H1 (cell line): ENCODE results near the gene PBXIP1. TPM values are rescaled to one million over a fixed set of nuclear protein-coding genes. Genes with fewer than 3 reads are reported as not detected.

ENCODE experiments used
- CTCF ChIA-PET: fragments of 300-600 bp; sonication (Branson Sonifier 250); formaldehyde crosslinking; loops from one replicate; lab custom pipeline; 2021; ENCODE audit not compliant: partially characterized antibody; lab: Charles Lee
- POLR2A ChIA-PET: fragments of 300-600 bp; sonication (Branson Sonifier 250); formaldehyde crosslinking; loops from one replicate; lab custom pipeline; 2021; ENCODE audit warnings: inconsistent platforms; ENCODE audit not compliant: partially characterized antibody; lab: Charles Lee
- DNase-seq, 2 experiments: peaks; one replicate each; pipeline versions ENCODE4 v3.0.0 to v3.0.0-alpha.2; 2010 to 2022; ENCODE audit warnings: low spot score in 2 of 2, low read depth in 1 of 2, mixed read lengths in 1 of 2
- FAIRE-seq: peaks from 2 replicates; lab custom pipeline; 2011; peaks lifted over from hg19 to GRCh38; lab: Jason Lieb, UNC
- H2AFZ ChIP-seq: 2 replicates; pipeline ENCODE4 v1.8.1; 2012; ENCODE audit warnings: low read length, inconsistent platforms
- H2AK5ac ChIP-seq: 2 replicates; pipeline ENCODE4 v1.6.1; 2013; ENCODE audit warnings: low read depth, low read length
- H2BK120ac ChIP-seq: replicated peaks from 2 replicates; pipeline ENCODE3; 2013; ENCODE audit warnings: low read depth, low read length, inconsistent platforms
- H2BK12ac ChIP-seq: 2 replicates; pipeline ENCODE4 v1.6.1; 2013; ENCODE audit warnings: low read depth, low read length
- H2BK15ac ChIP-seq: 2 replicates; pipeline ENCODE4 v1.6.1; 2013; ENCODE audit warnings: low read length
- H2BK20ac ChIP-seq: 2 replicates; pipeline ENCODE4 v1.6.1; 2013; ENCODE audit warnings: low read length
- H2BK5ac ChIP-seq: 2 replicates; pipeline ENCODE4 v1.6.1; 2013; ENCODE audit warnings: low read depth, low read length
- H3K14ac ChIP-seq: 2 replicates; pipeline ENCODE4 v1.6.1; 2013; ENCODE audit warnings: inconsistent platforms; ENCODE audit not compliant: insufficient read length
- H3K18ac ChIP-seq: 2 replicates; pipeline ENCODE4 v1.6.1; 2013; ENCODE audit warnings: low read length; ENCODE audit errors: extremely low read depth
- H3K23ac ChIP-seq: 2 replicates; pipeline ENCODE4 v1.6.1; 2013; ENCODE audit warnings: inconsistent platforms; ENCODE audit not compliant: insufficient read length
- H3K23me2 ChIP-seq: 2 replicates; pipeline ENCODE4 v1.6.1; 2013; ENCODE audit warnings: low read depth, low read length
- H3K27ac ChIP-seq: 2 replicates; pipeline ENCODE4 v1.6.1; 2011; ENCODE audit warnings: low read depth, low read length, inconsistent platforms
- H3K27me3 ChIP-seq, 4 experiments: replicated peaks in 1 of 4; 1 replicate in 1 of 4; 2 replicates in 3 of 4; pipeline versions ENCODE4 v1.6.1 to v1.8.1; 2011 to 2013; ENCODE audit warnings: low read length in 3 of 4, mild to moderate bottlenecking in 3 of 4, inconsistent platforms in 2 of 4, mixed read lengths in 2 of 4, moderate library complexity in 1 of 4; ENCODE audit not compliant: control insufficient read depth in 3 of 4, insufficient read depth in 3 of 4; ENCODE audit errors: extremely low read depth in 1 of 4
- H3K36me3 ChIP-seq, 4 experiments: 2 replicates each; pipeline versions ENCODE4 v1.6.1 to v1.8.1; 2011 to 2013; ENCODE audit warnings: mild to moderate bottlenecking in 4 of 4, low read length in 3 of 4, moderate library complexity in 2 of 4, control low read depth in 1 of 4, inconsistent platforms in 1 of 4; ENCODE audit not compliant: insufficient read depth in 4 of 4, control insufficient read depth in 2 of 4
- H3K4ac ChIP-seq: replicated peaks from 2 replicates; pipeline ENCODE3; 2013; ENCODE audit warnings: low read length, low read depth, mixed read lengths, inconsistent platforms; ENCODE audit not compliant: insufficient read length
- H3K4me1 ChIP-seq, 4 experiments: replicated peaks in 1 of 4; 1 replicate in 1 of 4; 2 replicates in 3 of 4; pipeline versions ENCODE4 v1.6.1 to v1.8.1; 2011 to 2013; ENCODE audit warnings: low read length in 3 of 4, inconsistent platforms in 2 of 4, mixed read lengths in 1 of 4; ENCODE audit not compliant: insufficient read depth in 4 of 4, control insufficient read depth in 3 of 4
- H3K4me2 ChIP-seq, 2 experiments: 2 replicates each; pipeline versions ENCODE4 v1.6.1 to v1.8.1; 2011 to 2013; ENCODE audit warnings: low read depth in 2 of 2, low read length in 2 of 2, control low read depth in 1 of 2, inconsistent platforms in 1 of 2, mild to moderate bottlenecking in 1 of 2; ENCODE audit not compliant: insufficient read depth in 1 of 2
- H3K4me3 ChIP-seq, 4 experiments: fragments of 200-600, 300-600 bp in 1 of 4; sonication (generic), shearing (Covaris generic), sonication (Bioruptor Twin) in 1 of 4; 2 replicates each; pipeline versions ENCODE4 v1.5.1 to v1.8.1; 2011 to 2016; ENCODE audit warnings: low read length in 4 of 4, low read depth in 3 of 4, control low read depth in 2 of 4, inconsistent platforms in 2 of 4, mild to moderate bottlenecking in 2 of 4, mixed read lengths in 1 of 4, moderate library complexity in 1 of 4; ENCODE audit not compliant: insufficient read depth in 2 of 4; ENCODE audit errors: extremely low read depth in 1 of 4
- H3K56ac ChIP-seq: replicated peaks from 2 replicates; pipeline ENCODE3; 2013; ENCODE audit warnings: low read depth, mild to moderate bottlenecking, mixed read lengths, low read length, inconsistent platforms; ENCODE audit not compliant: insufficient read length
- H3K79me1 ChIP-seq: 2 replicates; pipeline ENCODE4 v1.6.1; 2013; ENCODE audit warnings: low read depth, low read length, control low read depth
- H3K79me2 ChIP-seq, 2 experiments: 2 replicates each; pipeline versions ENCODE4 v1.6.1 to v1.8.1; 2012 to 2013; ENCODE audit warnings: low read length in 2 of 2, mild to moderate bottlenecking in 2 of 2, inconsistent platforms in 1 of 2; ENCODE audit not compliant: insufficient read depth in 2 of 2, control insufficient read depth in 1 of 2
- H3K9ac ChIP-seq, 4 experiments: replicated peaks in 1 of 4; 1 replicate in 1 of 4; 2 replicates in 3 of 4; pipeline versions ENCODE4 v1.6.1 to v1.8.1; 2011 to 2013; ENCODE audit warnings: low read depth in 3 of 4, low read length in 3 of 4, control low read depth in 2 of 4, mild to moderate bottlenecking in 2 of 4, moderate library complexity in 2 of 4, inconsistent platforms in 1 of 4; ENCODE audit errors: extremely low read depth in 1 of 4
- H3K9me3 ChIP-seq, 2 experiments: 2 replicates each; pipeline versions ENCODE4 v1.6.1 to v1.8.1; 2012 to 2013; ENCODE audit warnings: mild to moderate bottlenecking in 2 of 2, moderate library complexity in 2 of 2, control low read depth in 1 of 2, inconsistent platforms in 1 of 2, low read depth in 1 of 2, low read length in 1 of 2, mixed read lengths in 1 of 2; ENCODE audit not compliant: insufficient read depth in 2 of 2
- H4K20me1 ChIP-seq, 2 experiments: replicated peaks in 1 of 2; 2 replicates each; pipeline versions ENCODE3 to v1.8.1; 2011 to 2013; ENCODE audit warnings: inconsistent platforms in 2 of 2, low read length in 2 of 2, mild to moderate bottlenecking in 1 of 2; ENCODE audit not compliant: insufficient read depth in 2 of 2, control insufficient read depth in 1 of 2
- H4K5ac ChIP-seq: 2 replicates; pipeline ENCODE4 v1.6.1; 2013; ENCODE audit warnings: low read length, low read depth, mixed read lengths, inconsistent platforms; ENCODE audit not compliant: insufficient read length
- H4K8ac ChIP-seq: 2 replicates; pipeline ENCODE4 v1.8.0; 2013; ENCODE audit warnings: mild to moderate bottlenecking, moderate library complexity, low read length, inconsistent platforms; ENCODE audit not compliant: insufficient read depth; ENCODE audit errors: extremely low read depth
- H4K91ac ChIP-seq: replicated peaks from 2 replicates; pipeline ENCODE3; 2013; ENCODE audit warnings: low read length, mixed read lengths, inconsistent platforms; ENCODE audit not compliant: insufficient read length
- WGBS, 2 experiments: shearing (Covaris generic) in 1 of 2; methylation state at CpG; one replicate each; pipeline versions ENCODE4 v1.1.6 to v1.1.7; 2013 to 2015; ENCODE audit warnings: low lambda C conversion rate in 2 of 2, mixed read lengths in 2 of 2, inconsistent platforms in 1 of 2, low coverage in 1 of 2, missing lambda C conversion rate in 1 of 2; ENCODE audit not compliant: insufficient replicate concordance in 2 of 2, insufficient coverage in 1 of 2, insufficient read length in 1 of 2; ENCODE audit errors: extremely low coverage in 1 of 2, missing lambda C conversion rate in 1 of 2; 5-methylcytosine and 5-hydroxymethylcytosine counted together
- polyA plus RNA-seq, 7 experiments: library from polyadenylated mRNA; depleted of rRNA in 3 of 7; stranded (reverse) in 5 of 7; unstranded in 2 of 7; fragments of >200 nt in 5 of 7; fragments of 200-250 nt in 2 of 7; gene quantifications; 1 replicate in 5 of 7; 2 replicates in 1 of 7; 4 replicates in 1 of 7; pipeline versions ENCODE4 v1.2.1 to v1.2.3, GENCODE V29; 2011 to 2013; ENCODE audit warnings: missing spikeins in 2 of 7, mixed read lengths in 2 of 7
- total RNA-seq: library from RNA; stranded (reverse); fragmentation: NEBNext Ultra II Directional; extraction: Animal tissue kit (Norgen Biotek cat#: 25700); gene quantifications from 2 replicates; pipeline ENCODE4 v1.2.1, GENCODE V29; 2021
- TF ChIP-seq, protein P1 (sequence below): IDR thresholded peaks from 2 replicates; pipeline ENCODE4 v1.6.1; 2012; ENCODE audit warnings: low read length, inconsistent platforms

The PBXIP1 gene
- total and polyA plus RNA-seq, 2 of the 8 experiments (the other 6 are each of a cell fraction or from before 2014, with no cell fraction given): 12.0 to 19.8 TPM

DNA sequence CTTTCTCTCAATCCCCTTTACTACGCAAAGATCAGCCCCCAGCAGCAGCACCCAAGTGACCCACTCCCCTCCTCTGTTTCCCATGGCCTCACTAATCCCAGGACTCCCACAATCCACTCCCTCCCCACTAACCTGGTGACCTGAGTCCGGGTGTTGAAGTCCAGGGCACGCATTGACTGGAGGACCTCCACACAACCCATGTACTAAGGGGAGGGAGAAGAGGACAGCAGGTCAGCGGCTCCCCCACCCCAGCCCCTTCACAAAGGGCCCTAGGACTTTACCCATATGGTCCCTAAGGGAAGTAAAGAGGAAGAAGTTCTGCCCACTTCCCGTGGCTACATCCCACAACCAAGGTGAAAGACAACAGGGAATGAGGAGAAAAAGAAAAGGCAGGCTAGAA lies 13.3 kb upstream of the PBXIP1 start:
- Histone ChIP-seq H4K20me1 (peaks cover 9% of the 10 kb centered on the region in 2 experiments), H3K4me2 (peak overlapping the region; percentile 78), H3K36me3 (peaks cover 14 to 38% (median 32%) of the 10 kb centered on the region in 4 experiments), H3K23ac (no peak overlapping the region), H2BK12ac (peak overlapping the region; percentile 90), H3K9me3 (no peaks in the 10 kb centered on the region), H2BK120ac (no peak overlapping the region), H3K56ac (no peak overlapping the region), H3K27me3 (no peaks in the 10 kb centered on the region), H2AFZ (no peak overlapping the region), H2AK5ac (0 out of 2 replicates have a peak overlapping the region, but pooled peaks have one; percentile 97), H3K4me3 (peak overlapping the region; percentile 61 to 80 (median 76)), H3K4me1 (peaks cover 3 to 19% (median 14%) of the 10 kb centered on the region in 4 experiments), H4K91ac (no peak overlapping the region), H2BK15ac (no peak overlapping the region), H2BK5ac (peak overlapping the region; percentile 99), H3K18ac (peak overlapping the region; percentile 78; the same call in 1 of the 2 replicates), H3K27ac (peak overlapping the region; percentile 13; the same call in 1 of the 2 replicates), H3K79me2 (peaks cover 6 to 38% of the 10 kb centered on the region in 2 experiments; a peak in 3 of 4 replicates)
- POLR2A ChIA-PET: interaction anchor here (2.3 to 42.8 kb wide), 5 partner anchors 10 to 227 kb away, joined by 8 to 702 read pairs (median 164); partner anchors contain the start of genes FLAD1, LENEP, PBXIP1 and PYGO2
- DNase-seq: no peak
- TF ChIP-seq, protein P1, sequence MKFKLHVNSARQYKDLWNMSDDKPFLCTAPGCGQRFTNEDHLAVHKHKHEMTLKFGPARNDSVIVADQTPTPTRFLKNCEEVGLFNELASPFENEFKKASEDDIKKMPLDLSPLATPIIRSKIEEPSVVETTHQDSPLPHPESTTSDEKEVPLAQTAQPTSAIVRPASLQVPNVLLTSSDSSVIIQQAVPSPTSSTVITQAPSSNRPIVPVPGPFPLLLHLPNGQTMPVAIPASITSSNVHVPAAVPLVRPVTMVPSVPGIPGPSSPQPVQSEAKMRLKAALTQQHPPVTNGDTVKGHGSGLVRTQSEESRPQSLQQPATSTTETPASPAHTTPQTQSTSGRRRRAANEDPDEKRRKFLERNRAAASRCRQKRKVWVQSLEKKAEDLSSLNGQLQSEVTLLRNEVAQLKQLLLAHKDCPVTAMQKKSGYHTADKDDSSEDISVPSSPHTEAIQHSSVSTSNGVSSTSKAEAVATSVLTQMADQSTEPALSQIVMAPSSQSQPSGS: no peak
- TF ChIP-seq, all 59 proteins: peak for 0
- Histone ChIP-seq H3K4ac (peak overlapping the region; percentile 76), H3K79me1 (peaks cover 14% of the 10 kb centered on the region; the same call in 1 of the 2 replicates), H2BK20ac (no peak overlapping the region), H3K9ac (peak overlapping the region in 3 of 4 experiments; percentile 29 to 75 (median 44); a peak in 5 of 7 replicates), H4K8ac (no peak overlapping the region), H4K5ac (no peak overlapping the region), H3K23me2 (peaks cover 24% of the 10 kb centered on the region), H3K14ac (no peak overlapping the region)
- CTCF ChIA-PET: interaction anchor here (0.7 to 20.6 kb wide), 6 partner anchors 9 to 93 kb away, joined by 3 to 334 read pairs (median 10); partner anchors contain the start of genes LENEP, PBXIP1 and PYGO2
- FAIRE-seq: no peak
- WGBS, 2 experiments: 18% methylated on average over 4 of the region's 5 CpGs; no CpG with 5 or more reads in 1 of the 2 experiments
